D721Med (cell line): ENCODE measurements around the gene MXRA7.
"Not testable (repeated sequence)": the region's sequence is repeated elsewhere in the genome, so short reads cannot be mapped to it uniquely, and the experiment has no call there.

Experiments used
- DNase-seq: peaks from one replicate; pipeline ENCODE4 v3.0.0; 2011; ENCODE audit warnings: low spot score; ENCODE audit not compliant: insufficient read length
- FAIRE-seq: peaks from 2 replicates; lab custom pipeline; 2011; peaks lifted over from hg19 to GRCh38; lab: Jason Lieb, UNC
- TF ChIP-seq, protein P1 (sequence below): IDR thresholded peaks from 2 replicates; pipeline ENCODE4 v1.5.1; 2012; ENCODE audit warnings: mild to moderate bottlenecking, control low read depth; ENCODE audit not compliant: insufficient read depth; ENCODE audit errors: missing control alignments

MXRA7 gene

DNA sequence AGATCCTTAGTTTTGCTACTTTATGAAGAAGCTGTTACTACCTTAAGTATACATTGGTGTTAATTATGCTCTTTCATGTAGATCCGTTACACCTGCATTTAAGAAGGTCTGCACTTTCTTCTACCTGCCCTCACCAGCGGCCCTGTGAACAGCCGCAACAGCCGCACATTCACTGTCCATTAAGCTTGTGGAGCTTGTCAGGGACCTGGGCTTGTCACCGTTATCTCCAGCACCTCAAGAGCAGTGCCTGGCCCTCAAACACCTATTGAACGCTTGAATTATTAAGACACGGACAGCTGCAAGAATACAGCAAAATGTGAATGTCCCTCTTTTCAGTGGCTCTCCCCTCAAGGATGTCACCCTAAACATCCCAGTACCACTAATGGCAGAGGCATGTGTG lies 3.0 kb upstream of the MXRA7 start:
- TF ChIP-seq, protein P1, sequence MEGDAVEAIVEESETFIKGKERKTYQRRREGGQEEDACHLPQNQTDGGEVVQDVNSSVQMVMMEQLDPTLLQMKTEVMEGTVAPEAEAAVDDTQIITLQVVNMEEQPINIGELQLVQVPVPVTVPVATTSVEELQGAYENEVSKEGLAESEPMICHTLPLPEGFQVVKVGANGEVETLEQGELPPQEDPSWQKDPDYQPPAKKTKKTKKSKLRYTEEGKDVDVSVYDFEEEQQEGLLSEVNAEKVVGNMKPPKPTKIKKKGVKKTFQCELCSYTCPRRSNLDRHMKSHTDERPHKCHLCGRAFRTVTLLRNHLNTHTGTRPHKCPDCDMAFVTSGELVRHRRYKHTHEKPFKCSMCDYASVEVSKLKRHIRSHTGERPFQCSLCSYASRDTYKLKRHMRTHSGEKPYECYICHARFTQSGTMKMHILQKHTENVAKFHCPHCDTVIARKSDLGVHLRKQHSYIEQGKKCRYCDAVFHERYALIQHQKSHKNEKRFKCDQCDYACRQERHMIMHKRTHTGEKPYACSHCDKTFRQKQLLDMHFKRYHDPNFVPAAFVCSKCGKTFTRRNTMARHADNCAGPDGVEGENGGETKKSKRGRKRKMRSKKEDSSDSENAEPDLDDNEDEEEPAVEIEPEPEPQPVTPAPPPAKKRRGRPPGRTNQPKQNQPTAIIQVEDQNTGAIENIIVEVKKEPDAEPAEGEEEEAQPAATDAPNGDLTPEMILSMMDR, result no peak
- FAIRE-seq, result no peak
- no peak for DNase-seq

DNA sequence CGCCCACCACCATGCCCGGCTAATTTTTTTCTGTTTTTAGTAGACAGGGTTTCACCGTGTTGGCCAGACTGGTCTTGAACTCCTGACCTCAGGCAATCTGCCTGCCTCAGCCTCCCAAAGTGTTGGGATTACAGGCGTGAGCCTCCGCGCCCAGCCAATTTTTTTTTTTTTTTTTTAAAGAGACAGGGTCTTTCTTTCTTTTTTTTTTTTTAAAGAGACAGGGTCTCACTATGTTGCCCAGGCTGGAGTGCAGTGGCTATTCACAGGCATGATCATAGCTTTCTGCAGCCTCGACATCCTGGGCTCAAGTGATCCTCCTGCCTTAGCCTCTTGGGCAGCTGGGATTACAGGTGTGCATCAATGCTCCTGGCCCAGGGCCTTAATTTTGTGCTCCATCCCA lies 1.6 kb upstream of the MXRA7 start:
- FAIRE-seq, DNase-seq: not testable (repeated sequence)

DNA sequence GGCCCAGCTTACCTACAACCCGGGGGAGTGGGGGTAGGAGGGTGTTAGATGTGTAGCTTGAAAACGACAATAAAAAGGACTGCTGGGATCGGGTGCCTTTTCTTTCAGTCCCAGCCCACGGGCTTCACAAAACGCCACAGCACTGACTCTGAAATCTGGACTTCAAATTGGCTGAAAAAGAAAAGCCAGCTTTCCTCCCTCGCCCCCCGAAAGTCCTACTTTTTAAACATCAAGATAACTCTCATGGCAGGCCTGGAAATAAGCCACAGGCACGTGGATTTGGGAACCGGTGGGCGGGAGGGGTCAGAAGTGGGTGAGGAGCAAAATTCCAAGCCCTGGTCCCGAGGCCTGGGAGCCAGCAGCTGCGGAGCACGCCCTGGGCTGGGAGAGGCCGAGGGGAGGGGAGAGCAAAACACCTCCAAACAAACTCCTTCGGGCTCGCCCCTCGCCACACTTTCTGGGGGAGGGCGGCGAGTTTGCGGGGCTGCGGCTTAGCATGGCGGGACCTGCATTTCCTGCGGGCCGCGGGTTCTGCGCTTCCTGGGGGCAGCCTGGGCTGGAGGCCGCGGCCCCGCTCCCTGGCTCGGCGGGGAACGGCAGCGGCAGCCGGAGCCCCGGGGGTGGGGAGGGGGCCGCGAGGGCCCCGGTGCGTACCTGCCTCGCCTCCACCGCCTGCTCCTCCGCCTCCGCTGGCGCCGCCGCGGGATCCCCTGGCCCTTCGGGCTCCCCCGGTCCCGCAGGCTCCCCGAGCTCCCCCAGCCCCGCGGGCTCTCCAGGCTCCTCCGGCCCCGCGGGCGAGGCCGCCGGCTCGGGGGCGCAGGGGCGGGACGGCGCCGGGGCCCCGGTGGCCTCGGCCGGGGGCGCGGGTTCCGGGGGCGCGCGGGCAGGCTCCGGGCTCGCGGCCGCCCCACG lies 558 bp downstream of the MXRA7 start:
- not testable (repeated sequence) for DNase-seq, FAIRE-seq

DNA sequence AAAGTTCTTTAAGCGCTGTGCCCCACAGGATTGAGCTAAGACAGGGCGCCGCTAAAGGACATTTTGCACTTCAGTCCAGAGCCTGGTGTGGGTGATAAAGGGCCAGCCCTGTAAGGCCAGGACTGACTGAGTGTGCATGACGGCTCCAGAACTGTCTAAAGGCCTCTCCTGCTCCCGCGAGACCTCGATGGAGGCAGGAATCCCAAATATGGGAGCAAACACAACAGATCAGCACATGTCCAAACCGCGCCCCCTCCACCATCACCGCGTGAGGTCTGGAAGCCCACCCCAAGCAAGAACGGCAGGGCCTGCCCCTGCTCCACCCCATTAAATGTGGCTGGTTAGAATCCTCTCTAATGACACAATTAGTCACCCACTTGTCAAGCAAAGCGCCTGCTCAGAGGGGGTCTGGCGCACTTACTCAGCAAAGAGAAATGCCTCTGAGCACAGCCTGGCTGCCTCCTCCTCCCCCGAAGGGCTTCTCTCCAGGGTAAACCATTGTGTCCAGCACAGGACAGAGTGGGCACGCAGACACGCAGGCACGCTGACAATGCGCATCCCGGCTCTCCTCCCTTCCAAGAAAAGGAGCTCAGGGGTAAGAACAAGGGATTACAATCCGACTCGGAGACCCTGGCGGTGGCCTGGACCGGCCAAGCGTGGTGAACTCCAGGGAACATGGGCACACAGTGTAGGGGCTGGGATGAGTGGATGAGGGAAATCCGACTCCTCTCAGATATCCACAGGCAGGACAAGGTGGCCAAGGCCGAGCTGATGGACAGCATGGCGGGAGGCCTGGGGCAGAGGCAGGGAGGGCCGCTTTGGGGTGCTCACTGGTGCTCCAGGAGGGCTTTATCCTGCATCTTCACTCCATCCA lies 1.5 kb downstream of the MXRA7 start:
- FAIRE-seq (no peak), DNase-seq (no peak)
- TF ChIP-seq, protein P1, result no peak

DNA sequence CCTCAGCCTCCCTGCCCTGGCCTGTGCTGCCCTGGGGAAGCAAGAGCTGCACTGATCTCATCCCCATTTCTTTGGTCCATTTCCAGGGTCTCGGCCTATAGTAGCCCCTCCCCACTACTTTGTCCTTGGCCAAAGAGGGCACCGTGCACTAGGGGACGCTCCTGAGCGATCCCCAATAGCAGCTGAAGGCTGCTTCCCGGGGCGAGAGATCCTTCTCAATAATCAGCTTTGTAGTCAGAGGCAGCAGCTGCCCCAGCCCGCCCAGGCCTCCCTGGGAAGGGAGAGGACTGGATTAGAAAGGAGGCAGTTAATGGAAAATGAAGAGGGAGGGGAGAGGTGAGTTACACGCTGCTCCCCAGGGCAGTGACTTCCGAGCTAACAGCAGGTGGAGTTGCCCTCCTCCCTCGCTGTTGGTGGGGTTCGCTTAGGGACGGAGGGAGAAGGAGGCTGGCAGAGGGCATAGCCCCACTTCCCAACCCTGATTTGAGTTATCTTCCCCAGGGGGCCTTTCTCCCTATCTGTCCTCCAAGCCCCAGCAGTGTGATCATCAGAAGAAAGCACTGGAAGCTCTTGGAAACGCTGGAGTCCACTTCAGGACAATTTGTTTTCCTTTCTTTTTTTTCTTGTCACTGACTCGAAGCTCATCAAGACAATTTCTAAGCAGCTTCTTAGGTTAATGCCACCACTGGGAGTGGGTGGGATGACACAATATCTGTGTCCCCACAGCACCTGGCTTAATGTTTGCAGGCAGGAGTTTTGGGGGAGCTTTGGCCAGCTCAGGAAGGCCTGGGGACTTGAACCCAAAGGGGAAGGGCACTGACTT lies 2.6 kb downstream of the MXRA7 start:
- TF ChIP-seq, protein P1, result peak; percentile 98
- FAIRE-seq, result no peak
- DNase-seq, result peak; percentile 94

DNA sequence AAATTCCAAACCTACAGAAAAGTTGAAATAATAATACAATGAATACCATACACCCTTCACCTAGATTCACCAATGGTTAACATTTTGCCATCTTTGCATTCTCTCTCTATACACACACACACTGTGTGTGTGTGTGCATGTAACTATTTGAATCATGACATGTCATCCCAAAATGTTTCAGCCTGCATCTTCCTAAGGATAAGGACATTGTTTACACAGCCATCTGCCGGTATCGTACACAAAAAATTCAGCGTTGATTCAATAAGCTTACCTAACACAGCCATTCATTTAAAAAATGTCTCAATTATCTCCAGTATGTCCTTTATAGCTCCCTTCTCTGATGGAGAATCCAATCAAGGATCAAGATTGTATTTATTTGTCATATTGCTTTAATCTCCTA lies 3.9 kb downstream of the MXRA7 start:
- peak; percentile 66 for FAIRE-seq
- TF ChIP-seq, protein P1, result no peak

DNA sequence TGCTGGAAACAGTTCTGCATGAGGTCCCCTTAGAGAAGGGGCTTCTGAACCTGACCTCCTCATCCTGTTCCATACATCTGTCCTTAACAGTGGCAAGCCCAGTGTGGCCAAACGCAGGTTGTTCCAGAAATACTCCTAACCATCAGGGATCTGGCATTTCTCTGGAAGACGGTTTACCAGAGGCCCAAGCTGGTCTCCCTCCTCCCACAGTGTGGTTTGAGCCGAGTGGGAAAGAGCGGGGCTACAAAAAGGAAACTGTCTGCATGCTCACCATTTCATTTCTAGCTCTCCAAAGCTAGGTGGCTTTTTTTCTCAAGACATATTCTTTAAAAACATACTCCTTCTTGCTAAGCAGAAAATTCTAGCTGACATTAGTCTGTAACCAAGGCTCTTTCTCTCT lies 6.0 kb downstream of the MXRA7 start:
- FAIRE-seq, result no peak
- TF ChIP-seq, protein P1, result no peak
- no peak for DNase-seq

More for the DNA sequence above, 3.9 kb downstream of the MXRA7 start:
- DNase-seq, result no peak
